ENCODE measurements around the gene PRTG.

The PRTG gene

GRCh38 chr15:55712363-55712762 is 30.6 kb downstream of the PRTG start:
- no peak for DNase-seq (ENCODE audit: extremely low read depth, low read depth)
- H3K4me3 ChIP-seq (replicated peaks; ENCODE audit: low read depth, low read length), result no peak overlapping the region
- no peak for TF ChIP-seq CTCF (IDR thresholded peaks at IDR 0.05; ENCODE audit: low read depth, low read length, missing control alignments)

GRCh38 chr15:55710286-55710685 is 32.7 kb downstream of the PRTG start:
- no peak overlapping the region for H3K4me3 ChIP-seq (replicated peaks; ENCODE audit: low read depth, low read length)
- no peak for TF ChIP-seq CTCF (IDR thresholded peaks at IDR 0.05; ENCODE audit: low read depth, low read length, missing control alignments)
- DNase-seq (ENCODE audit: extremely low read depth, low read depth), result no peak

- no peak overlapping the region for H3K4me3 ChIP-seq (replicated peaks; ENCODE audit: low read depth, low read length)
- no peak for DNase-seq (ENCODE audit: extremely low read depth, low read depth)
- no peak for TF ChIP-seq CTCF (IDR thresholded peaks at IDR 0.05; ENCODE audit: low read depth, low read length, missing control alignments)
Measured at GRCh38 chr15:55709458-55709857, 33.5 kb downstream of the PRTG start.

GRCh38 chr15:55708720-55709119 is 34.2 kb downstream of the PRTG start:
- no peak for TF ChIP-seq CTCF (IDR thresholded peaks at IDR 0.05; ENCODE audit: low read depth, low read length, missing control alignments)
- no peak for DNase-seq (ENCODE audit: extremely low read depth, low read depth)
- H3K4me3 ChIP-seq (replicated peaks; ENCODE audit: low read depth, low read length), result no peak overlapping the region

GRCh38 chr15:55707951-55708350 is 35.0 kb downstream of the PRTG start:
- H3K4me3 ChIP-seq (replicated peaks; ENCODE audit: low read depth, low read length), result no peak overlapping the region
- no peak for TF ChIP-seq CTCF (IDR thresholded peaks at IDR 0.05; ENCODE audit: low read depth, low read length, missing control alignments)
- DNase-seq (ENCODE audit: extremely low read depth, low read depth), result no peak

- TF ChIP-seq CTCF (IDR thresholded peaks at IDR 0.05; ENCODE audit: low read depth, low read length, missing control alignments), result no peak
- no peak overlapping the region for H3K4me3 ChIP-seq (replicated peaks; ENCODE audit: low read depth, low read length)
- no peak for DNase-seq (ENCODE audit: extremely low read depth, low read depth)
Measured at GRCh38 chr15:55707518-55707917, 35.4 kb downstream of the PRTG start.

- no peak for TF ChIP-seq CTCF (IDR thresholded peaks at IDR 0.05; ENCODE audit: low read depth, low read length, missing control alignments)
- no peak for DNase-seq (ENCODE audit: extremely low read depth, low read depth)
- H3K4me3 ChIP-seq (replicated peaks; ENCODE audit: low read depth, low read length), result no peak overlapping the region
Measured at GRCh38 chr15:55703873-55704301, 39.1 kb downstream of the PRTG start.
